C1 segment of cervical spinal cord (tissue), 14 donors: ENCODE results near the gene FAM3D.
"Not testable (repeated sequence)": the region's sequence is repeated elsewhere in the genome, so short reads cannot be mapped to it uniquely, and the experiment has no call there.

Experiments used
- DNase-seq, 14 donors: peaks; one replicate each; lab custom pipeline; 2025; lab: John Stamatoyannopoulos, UW

The FAM3D gene, protein sequence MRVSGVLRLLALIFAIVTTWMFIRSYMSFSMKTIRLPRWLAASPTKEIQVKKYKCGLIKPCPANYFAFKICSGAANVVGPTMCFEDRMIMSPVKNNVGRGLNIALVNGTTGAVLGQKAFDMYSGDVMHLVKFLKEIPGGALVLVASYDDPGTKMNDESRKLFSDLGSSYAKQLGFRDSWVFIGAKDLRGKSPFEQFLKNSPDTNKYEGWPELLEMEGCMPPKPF

DNA sequence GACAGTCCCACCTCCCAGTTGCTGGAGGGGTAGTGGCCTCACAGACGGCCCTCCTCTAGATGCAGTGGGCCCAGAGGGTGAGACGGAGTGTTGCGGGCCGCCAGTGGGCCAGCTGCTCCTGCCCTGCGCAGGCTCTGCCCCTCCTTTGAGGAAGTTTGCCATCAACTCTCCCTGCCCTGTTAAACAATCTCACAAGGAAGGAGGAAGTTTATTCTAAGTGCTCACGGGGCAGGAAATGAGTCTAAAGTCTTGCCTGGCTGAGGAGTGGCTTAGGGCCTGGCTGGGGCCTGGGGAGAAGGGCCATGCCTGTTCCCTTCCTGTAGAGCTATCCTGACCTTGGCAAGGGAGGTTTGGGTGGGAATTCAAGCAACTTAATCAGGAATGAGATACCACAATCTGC lies at the start of gene FAM3D:
FAM3D (minus strand) TSS at position 92 of the 400 bp plus-strand sequence. CDS start 11,211 bp downstream, outside the sequence.
- DNase-seq: no peak

DNA sequence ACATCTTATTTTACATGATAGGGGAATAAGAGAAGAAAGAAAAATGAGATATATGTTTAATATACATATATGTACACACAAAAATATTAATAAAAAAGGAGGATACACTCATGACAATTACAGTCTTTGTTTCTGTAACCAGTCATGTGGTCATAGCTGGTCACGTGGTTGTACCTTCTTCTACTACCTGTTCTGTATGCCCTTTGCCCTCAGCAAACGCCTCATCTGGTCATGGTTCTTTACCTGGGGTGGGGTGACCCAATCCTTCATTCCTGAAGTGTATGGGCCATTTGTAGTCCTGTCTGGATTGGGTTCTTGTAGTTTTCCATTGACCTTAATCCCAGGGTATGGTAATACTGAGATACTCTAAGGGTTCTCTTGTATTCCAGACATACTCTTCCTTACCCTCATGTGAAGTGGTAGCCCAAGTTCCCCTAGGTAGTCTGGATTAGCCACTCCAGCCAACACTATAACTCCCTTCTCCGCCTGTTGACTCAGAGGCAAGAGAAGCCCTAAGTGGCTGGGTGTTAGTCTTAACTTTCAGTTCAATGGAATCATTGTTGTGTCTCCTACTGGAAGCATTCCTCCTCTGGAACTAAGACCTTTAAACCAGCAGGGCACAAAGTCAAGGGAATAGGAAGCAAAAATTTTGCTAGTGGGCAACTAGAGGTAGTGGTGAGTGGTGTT lies 47.3 kb upstream of the FAM3D start:
- DNase-seq: no peak

DNA sequence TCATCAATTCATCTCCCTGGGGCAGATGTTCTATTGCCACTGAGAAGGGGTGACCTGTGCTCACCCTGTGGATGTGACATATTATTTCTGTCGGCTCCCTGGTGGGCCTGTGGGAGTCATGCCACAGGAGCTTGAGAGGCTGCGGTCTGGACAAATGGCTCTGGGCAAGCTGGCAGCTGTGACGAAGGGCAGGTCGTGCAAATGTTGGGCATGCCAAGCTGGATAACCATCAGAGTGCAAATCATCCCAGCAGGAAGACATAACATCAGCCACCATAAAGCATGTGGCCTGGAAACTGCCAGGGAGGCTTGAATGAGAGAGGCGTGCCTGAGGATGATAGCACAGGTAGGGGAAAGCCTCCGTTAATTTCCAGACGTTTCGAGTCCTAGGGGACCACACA lies 45.3 kb upstream of the FAM3D start:
- no peak for DNase-seq

DNA sequence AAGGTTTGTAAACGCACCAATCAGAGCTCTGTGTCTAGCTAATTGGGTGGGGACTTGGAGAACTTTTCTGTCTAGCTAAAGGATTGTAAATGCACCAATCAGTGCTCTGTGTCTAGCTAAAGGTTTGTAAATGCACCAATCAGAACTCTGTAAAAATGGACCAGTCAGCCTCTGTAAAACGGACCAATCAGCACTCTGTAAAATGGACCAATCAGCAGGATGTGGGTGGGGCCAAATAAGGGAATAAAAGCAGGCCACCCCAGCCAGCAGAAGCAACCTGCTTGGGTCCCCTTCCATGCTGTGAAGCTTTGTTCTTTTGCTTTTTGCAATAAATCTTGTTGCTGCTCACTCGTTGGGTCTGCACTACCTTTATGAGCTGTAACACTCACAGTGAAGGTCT lies 42.4 kb upstream of the FAM3D start:
- not testable (repeated sequence) for DNase-seq

DNA sequence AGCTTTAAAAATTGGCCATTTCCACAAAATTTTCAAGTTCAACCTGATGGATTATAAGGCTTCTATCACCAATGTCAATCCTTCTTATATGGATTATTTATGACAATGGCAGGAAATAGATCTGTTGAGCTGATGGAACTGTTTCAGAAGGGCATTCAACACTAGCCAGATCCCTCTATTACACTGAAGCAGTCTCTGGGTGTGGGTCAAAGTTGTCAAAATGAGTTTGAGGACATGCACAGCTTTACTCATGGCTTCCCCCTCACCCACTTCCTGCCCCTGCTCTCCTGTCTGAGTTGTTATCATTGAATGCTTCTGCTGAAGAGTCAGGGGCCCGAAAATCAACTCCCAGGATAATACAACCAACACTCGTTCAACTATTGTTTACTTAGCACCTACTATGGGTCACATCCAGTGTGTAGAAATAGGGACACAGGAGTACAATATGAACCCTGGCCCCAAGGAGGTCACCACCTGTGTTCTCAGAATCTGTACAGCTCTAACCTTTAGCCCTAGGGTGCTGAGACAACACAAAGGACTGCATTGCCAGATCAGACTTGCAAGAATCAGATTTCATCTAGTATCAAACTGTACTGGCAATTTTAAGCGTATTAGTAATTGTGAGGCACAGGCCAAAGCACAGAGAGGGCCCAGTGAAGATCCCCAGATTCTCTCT lies 41.7 kb upstream of the FAM3D start:
- no peak for DNase-seq

DNA sequence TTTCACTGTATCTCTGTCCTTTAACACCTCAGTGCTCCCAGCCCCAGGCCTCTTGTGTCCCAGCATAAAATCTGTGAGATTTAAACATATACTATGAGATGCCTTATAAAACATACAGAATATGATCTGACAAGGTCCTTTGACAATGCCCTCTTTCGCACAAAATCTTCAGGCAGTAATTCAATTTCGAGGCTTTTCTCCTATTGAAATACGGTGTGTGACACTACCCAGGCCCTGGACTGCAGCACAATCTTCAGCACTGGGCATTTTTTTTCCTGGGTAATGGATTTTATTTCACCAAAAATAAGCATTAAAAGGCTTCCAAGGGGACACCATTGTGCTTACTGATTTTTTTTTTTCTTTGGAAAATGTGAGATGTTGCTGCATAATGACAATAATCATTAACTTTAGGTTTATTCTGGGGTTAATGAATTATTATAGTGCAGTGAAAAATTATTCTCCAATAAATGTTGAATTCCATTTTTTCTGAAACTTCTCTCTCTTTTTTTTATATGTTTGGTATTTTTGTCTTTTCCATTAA lies 40.9 kb upstream of the FAM3D start:
- no peak for DNase-seq

DNA sequence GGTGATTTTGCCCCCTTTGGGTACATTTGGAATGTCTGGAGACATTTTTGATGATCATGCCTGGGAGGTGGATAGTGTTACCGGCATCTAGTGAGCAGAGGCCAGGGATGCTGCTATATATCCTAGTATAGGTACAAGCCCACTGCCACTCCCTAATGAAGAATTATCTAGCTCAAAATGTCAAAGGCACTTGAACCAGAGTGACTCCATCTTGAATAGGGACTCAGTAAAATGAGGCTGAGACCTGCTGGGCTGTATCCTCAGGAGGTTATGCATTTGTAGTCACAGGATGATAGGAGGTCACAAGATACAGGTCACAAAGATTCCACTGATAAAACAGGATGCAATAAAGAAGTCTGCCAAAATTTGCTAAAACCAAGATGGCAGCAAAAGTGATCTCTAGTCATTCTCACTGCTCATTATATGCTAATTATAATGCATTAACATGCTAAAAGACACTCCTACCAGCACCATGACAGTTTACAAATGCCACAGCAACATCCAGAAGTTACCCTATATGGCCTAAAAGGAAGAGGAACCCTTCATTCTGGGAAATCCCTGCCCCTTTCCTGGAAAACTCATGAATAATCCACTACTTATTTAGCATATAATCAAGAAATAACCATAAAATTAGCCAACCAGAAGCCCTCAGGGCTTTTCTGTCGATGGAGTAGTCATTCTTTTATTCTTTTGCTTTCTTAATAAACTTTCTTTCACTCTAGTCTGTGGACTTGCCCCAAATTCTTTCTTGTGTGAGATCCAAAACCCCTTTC lies 40.0 kb upstream of the FAM3D start:
- no peak for DNase-seq

DNA sequence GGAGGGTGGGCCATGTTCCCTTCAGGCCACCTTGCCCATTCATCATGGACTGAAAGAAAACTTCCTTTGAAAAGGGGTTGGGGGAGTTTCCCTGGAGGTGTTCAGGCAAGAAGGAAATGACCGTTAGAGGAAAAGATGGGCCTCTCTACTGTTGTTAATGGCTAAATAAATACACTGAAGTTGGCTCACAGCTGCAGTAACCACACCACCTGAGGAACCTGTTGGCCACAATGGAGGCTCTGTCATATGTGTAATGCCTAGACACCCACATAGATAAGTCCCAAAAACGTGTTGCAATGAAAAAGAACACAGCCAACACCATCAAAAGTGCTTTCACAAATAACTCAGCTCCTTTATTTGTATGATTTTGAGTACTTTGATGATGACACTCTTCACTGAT lies 38.2 kb upstream of the FAM3D start:
- no peak for DNase-seq

DNA sequence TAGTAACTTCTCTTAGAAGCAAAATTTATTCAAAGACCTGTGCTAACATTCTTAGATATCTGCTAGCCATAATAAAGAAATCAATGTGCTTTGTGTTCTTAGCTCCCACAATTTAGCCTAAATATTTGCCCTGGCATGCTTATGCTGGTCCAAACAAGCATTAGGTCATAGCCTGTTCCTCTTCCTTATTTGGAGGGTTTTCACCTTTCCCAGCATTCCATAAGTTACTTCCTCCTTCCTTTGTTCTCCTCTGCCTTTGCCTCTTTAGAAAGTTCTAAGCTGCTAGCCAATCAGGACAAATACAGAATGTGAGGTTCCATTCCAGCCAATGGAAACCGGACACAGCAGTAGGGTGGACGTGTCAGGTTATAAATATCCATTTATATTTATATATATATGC lies 37.7 kb upstream of the FAM3D start:
- not testable (repeated sequence) for DNase-seq

DNA sequence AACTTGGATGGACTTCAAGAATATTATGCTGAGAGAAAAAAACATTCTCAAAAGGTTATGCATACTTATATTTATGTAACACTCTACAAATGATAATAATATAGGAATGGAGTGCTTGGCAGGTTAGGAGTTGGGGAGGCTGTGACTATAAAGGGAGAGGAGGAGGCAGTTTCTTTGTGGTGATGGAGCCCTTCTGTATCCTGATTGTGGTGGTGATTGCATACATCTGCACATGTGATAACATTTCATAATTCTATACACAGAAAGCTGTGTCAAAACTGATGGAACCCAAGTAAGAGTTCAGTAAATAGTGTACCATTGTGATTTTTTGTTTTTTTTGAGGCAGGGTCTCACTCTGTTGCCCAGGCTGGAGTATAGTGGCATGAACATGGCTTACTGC lies 31.7 kb upstream of the FAM3D start:
- no peak for DNase-seq

DNA sequence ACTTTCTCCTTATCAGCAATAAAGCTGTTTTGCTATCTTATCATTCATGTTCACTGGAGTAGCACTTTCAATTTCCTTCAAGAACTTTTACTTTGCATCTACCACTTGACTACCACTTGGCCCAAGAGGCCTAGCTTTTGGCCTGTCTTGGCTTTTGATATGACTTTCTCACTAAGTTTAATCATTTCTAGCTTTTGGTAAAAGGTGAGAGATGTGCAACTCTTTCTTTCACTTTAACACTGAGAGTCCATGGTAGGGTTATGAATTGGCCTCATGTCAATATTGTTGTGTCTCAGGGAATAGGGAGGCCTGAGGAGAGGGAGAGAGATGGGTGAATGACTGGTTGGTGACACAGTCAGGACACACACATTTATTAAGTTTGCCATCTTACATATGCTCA lies 31.0 kb upstream of the FAM3D start:
- DNase-seq: no peak

DNA sequence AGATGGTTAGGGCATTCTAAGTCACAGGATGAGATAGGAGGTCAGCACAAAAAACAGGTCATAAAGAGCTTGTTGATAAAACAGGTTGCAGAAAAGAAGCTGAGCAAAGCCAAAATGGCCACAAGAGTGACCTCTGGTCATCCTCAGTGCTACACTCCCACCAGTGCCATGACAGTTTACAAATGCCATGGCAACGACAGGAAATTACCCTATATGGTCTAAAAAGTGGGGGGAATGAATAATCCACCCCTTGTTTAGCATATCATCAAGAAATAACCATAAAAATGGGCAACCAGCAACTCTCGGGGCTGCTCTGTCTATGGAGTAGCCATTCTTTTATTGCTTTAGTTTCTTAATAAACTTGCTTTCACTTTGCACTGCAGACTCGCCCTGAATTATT lies 30.2 kb upstream of the FAM3D start:
- not testable (repeated sequence) for DNase-seq

DNA sequence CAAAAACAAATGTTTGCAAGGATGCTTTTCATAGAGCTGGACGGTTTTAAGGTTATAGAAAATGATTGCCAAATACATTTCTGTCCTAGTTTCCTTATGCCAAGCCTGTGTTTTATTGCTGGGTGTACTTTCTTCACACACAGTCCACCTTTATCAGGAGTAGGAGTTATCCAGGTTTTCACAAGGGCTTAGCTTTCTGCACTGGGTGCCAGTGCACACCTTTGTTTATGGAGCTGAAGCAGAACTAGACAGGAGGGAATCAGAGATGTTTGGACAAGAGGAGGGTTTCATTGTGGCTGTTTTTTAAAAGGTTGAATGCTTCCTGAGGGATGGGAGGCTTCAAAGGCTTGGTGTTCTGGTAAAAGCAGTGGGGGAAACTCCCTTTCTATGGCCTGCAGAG lies 29.5 kb upstream of the FAM3D start:
- no peak for DNase-seq

DNA sequence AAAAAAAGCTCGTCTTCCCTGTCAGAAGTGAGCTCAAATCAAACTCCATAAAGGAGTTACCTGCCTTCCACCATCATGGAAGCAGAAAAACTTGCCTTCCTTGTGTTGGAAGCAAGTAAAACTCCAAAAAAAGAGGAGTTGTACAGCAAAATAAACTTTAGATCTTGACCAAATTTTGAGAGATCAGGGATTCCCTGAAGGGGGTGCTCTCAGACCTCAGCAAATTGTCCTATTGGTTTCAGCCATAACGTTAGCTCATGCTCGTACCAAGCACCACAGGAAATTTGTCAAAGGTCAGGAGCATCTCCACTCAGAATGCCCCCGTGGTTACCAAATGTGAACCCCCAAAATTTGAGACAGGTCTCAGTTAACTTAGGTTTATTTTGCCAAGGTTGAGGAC lies 28.7 kb upstream of the FAM3D start:
- DNase-seq: not testable (repeated sequence)

DNA sequence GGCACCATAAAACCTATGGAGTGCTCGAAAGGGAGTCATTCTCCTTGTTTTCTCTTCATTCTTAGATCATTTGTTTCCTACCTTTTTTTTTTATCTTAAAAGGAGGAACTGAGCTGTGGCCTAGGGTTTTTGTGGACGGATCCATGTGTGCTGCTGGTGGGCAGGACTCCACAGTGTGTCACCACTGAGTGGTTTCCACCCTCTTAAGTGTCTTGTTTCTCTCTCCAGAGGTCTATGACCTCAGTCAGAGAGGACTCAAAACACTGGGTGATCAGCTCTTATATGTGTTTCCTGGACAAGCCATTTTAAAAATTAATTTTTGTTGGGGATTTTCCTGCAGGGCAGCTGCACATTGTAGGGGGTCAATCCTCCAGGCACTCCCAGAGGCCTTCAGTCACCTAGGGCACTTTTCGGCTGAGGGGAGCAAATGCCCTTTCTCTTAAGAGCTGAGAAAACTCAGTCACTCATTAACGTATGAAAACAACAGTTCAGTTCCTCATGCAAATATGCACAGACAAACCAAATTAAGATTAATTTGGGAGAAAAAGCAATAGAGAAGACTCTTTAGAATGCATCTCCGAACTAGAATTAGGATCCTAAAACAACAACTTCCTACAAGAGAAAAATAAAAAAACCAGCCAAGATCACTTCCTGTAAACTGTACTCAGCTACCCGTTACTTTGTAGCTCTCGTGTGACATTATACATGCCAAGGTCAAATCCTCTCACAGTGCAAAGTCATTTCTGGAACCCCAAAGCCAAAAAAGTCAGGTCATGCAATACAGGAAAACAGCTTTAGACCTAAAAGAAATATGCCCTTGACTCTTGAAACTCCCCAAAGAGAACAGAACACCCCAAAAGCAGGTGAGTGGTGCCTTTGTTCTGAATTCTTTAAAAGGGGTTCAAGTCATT lies 27.6 kb upstream of the FAM3D start:
- DNase-seq: no peak

DNA sequence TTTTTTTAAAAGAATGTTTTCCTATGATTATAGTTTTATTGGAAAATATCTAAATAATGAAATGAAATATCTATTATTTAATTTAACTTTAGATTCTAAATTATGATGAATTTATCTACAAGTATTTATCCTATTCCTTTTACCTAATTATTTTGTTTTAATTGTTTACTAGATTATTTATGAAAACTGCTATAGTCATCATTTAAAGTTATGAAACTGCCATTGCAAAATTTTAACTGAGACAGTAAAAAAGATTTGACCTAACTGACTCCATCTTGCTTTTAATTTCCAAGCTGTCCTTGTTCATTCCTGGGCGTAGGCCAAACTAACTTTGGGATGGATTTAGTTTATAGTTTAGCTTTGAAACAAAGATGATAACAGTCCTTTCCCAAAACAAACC lies 25.9 kb upstream of the FAM3D start:
- DNase-seq: no peak

DNA sequence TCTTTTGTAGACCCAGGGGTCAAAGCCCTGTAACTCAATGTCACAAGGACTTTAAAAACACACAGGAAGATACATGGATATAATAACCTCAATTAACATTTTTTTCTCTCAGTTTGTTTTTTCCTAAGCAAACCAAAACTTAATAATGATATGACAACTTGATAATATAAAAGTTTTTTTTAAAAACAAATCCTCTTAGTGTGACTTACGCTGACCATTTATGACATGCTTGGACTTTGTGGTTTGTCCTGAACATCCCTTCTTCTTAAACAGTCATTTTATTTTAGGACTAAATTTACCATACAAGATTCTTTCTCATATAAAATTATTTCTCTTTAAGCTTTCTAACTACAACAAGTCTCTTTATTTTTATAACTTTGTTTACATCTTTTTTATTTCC lies 25.4 kb upstream of the FAM3D start:
- no peak for DNase-seq

DNA sequence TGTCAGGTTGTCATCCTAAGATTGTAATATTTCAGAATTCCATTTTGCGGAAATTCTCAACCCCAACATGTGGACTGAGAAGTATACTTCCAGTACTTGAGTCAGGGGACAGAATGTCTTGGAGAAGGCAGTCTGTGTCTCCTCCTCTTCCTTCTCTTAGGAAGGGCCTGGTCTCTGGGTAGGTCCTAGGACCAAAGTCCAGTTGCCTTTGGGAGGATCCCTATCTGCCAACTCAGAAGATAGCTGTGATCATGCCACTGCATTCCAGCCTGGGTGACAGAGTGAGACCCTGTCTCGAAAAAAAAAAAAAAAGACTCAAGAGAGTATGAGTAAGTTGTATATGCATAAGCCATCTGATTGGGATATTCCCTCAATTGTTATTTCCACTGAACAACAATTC lies 23.9 kb upstream of the FAM3D start:
- DNase-seq: no peak

DNA sequence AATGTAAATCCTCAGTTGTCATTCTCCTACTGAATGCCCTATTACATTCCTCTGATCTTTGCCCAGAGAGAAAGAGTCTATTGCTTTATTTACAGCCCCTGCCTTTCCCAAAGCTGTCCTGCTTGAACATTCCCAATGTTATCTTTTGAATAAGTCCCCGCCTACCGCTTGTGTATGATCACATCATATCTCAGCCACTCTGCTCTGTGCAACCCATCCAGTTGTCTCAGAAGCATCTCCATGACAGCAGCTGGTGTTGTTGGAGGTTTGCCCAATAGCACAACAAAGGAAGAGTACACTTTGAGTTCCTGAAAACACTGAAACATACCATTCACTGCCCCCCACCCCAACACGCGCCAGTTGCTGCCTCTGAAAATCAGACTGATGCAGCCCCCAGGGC lies 22.0 kb upstream of the FAM3D start:
- DNase-seq: no peak

DNA sequence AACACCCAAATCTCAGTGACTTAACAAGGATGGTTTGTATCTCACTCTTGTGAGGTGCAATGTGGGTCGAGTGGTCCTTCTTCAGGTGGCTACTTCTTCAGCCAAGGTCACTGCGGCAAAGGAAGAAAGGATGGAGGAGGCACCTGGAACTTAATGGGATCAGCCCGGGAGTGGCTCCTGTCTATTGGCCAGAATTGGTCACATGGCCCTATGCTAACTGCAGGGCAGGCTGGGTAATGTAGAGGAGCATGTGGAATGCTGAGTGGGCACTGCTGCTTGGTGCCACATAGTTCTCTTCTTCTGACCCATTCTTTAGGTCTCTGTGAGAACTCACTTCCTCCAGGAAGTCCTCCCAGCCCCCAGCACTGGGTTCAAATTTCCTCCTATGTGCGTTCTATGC lies 20.3 kb upstream of the FAM3D start:
- DNase-seq: no peak

DNA sequence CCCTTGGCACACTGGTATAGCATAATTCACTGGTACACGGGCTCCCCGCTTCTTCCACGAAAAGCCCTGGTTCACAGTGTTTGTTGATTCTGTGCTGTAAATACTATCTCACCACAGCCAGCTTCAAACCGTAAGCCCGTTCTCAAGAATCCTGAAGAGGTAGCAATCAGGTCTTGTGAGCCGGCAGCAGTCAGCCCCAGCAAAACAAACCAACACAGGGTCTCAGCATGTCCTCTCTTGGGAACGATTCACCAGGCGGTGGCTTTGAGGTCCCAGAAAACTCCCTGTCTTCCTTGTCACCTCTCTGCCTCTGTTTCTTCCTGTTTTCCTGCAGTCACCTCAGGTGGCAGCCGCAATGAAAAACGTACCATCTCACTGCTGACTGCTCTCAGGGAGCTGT lies 19.1 kb upstream of the FAM3D start:
- DNase-seq: no peak
